DMS53 (cell line): ENCODE measurements around the gene HOXB3.

Experiments used
- DNase-seq: peaks from one replicate; lab custom pipeline; 2025; lab: John Stamatoyannopoulos, UW

HOXB3 gene

GRCh38 chr17:48597778-48598631 is 8.0 kb upstream of the HOXB3 start:
- peak; percentile 65 for DNase-seq

GRCh38 chr17:48597528-48597777 is 7.4 kb upstream of the HOXB3 start:
- DNase-seq: no peak

- no peak for DNase-seq
Observed at GRCh38 chr17:48596735-48597527, 6.9 kb upstream of the HOXB3 start.

GRCh38 chr17:48596000-48596734 is 6.1 kb upstream of the HOXB3 start:
- no peak for DNase-seq

GRCh38 chr17:48595278-48595999 is 5.4 kb upstream of the HOXB3 start:
- DNase-seq: no peak

GRCh38 chr17:48594538-48595277 is 4.7 kb upstream of the HOXB3 start:
- DNase-seq: no peak

GRCh38 chr17:48593840-48594537 is 3.9 kb upstream of the HOXB3 start:
- peak; percentile 80 for DNase-seq

- DNase-seq: peak; percentile 64
Observed at GRCh38 chr17:48593126-48593829, 3.2 kb upstream of the HOXB3 start, which contains the start of gene HOXB5. TSS of gene HOXB5 (minus strand) at chr17:48593779. CDS start at chr17:48593682, 97 bp downstream.

- peak; percentile 45 for DNase-seq
Observed at GRCh38 chr17:48592577-48592976, 2.5 kb upstream of the HOXB3 start.

GRCh38 chr17:48592057-48592514 is 2.0 kb upstream of the HOXB3 start:
- DNase-seq: no peak

- no peak for DNase-seq
Observed at GRCh38 chr17:48591255-48592056, 1.4 kb upstream of the HOXB3 start.

- no peak for DNase-seq
Observed at GRCh38 chr17:48590607-48591161, 643 bp upstream of the HOXB3 start.

- no peak for DNase-seq
Observed at GRCh38 chr17:48589060-48589830, 796 bp downstream of the HOXB3 start.

- no peak for DNase-seq
Observed at GRCh38 chr17:48588528-48588927, 1.5 kb downstream of the HOXB3 start.

- DNase-seq: no peak
Observed at GRCh38 chr17:48588074-48588415, 2.0 kb downstream of the HOXB3 start.

- DNase-seq: peak; percentile 63
Observed at GRCh38 chr17:48587276-48588073, 2.6 kb downstream of the HOXB3 start.
